Breast epithelium (tissue), 4 donors: ENCODE results near the gene KSR2. TPM values are rescaled to one million over a fixed set of nuclear protein-coding genes. Genes with fewer than 3 reads are reported as not detected.
"Not testable (repeated sequence)": the region's sequence is repeated elsewhere in the genome, so short reads cannot be mapped to it uniquely, and the experiment has no call there.

Experiments
- DNase-seq, 2 donors: peaks; one replicate each; pipeline ENCODE4 v3.0.0-alpha.2; 2019; ENCODE audit warnings: low spot score in 2 of 2
- H3K27ac ChIP-seq, 2 donors: fragments of 200-600 bp; sonication (generic) in 1 of 2; one replicate each; pipeline ENCODE4 v1.5.1; 2016 to 2019; ENCODE audit warnings: mild to moderate bottlenecking in 1 of 2
- H3K27me3 ChIP-seq, 2 donors: fragments of 200-600 bp; sonication (generic) in 1 of 2; one replicate each; pipeline versions ENCODE4 v1.5.1 to v1.6.0; 2017 to 2019; ENCODE audit warnings: control low read depth in 1 of 2, mild to moderate bottlenecking in 1 of 2
- H3K36me3 ChIP-seq: fragments of 200-600 bp; one replicate; pipeline ENCODE4 v1.5.1; 2019
- H3K4me1 ChIP-seq, 2 donors: fragments of 200-600 bp; sonication (generic); one replicate each; pipeline ENCODE4 v1.5.1; 2016 to 2019; ENCODE audit warnings: control low read depth in 1 of 2
- H3K4me3 ChIP-seq, 3 donors: fragments of 200-600 bp; sonication (generic); 1 replicate in 2 of 3; 2 replicates in 1 of 3; pipeline ENCODE4 v1.5.1; 2016 to 2019; ENCODE audit warnings: mild to moderate bottlenecking in 3 of 3, moderate library complexity in 2 of 3
- H3K9me3 ChIP-seq, 2 donors: fragments of 200-600 bp; sonication (generic) in 1 of 2; one replicate each; pipeline ENCODE4 v1.5.1; 2016 to 2019; ENCODE audit warnings: control low read depth in 1 of 2
- POLR2A ChIP-seq: fragments of 450-650 bp; IDR thresholded peaks from one replicate; pipeline ENCODE4 v1.6.1; 2016; ENCODE audit warnings: antibody characterized with exemption, mild to moderate bottlenecking, moderate library complexity
- POLR2AphosphoS5 ChIP-seq, 3 donors: sonication (generic); formaldehyde crosslinking; IDR thresholded peaks; one replicate each; pipeline ENCODE4 v1.6.1; 2017; ENCODE audit warnings: antibody characterized with exemption in 3 of 3
- intact Hi-C: fragments of 100-400 bp; cut with DNase I; formaldehyde crosslinking; loops from one replicate; pipeline ENCODE4 v1.15.1; 2023; ENCODE audit warnings: low total_unique reads
- total RNA-seq, 3 donors: library from RNA; depleted of rRNA; stranded (reverse); fragments of >200 nt; gene quantifications; one replicate each; pipeline ENCODE4 v1.1.0, GENCODE V29; 2016
- TF ChIP-seq, protein P1 (sequence below), 3 donors: fragments of 450-650 bp; IDR thresholded peaks; one replicate each; pipeline ENCODE4 v1.5.1; 2016 to 2017; ENCODE audit warnings: antibody characterized with exemption in 3 of 3, mild to moderate bottlenecking in 3 of 3, moderate library complexity in 3 of 3

The KSR2 gene
- total RNA-seq, 3 donors from 2014 or later, result under 0.01 to 1.9 (median 0.33) TPM

GRCh38 chr12:117640511-117640910, 328.3 kb downstream of the KSR2 start:
- no peak for DNase-seq
- Histone ChIP-seq H3K4me3 (no peak overlapping the region), H3K27ac (no peak overlapping the region), H3K27me3 (no peaks in the 10 kb centered on the region), H3K9me3 (peaks cover 7 to 10% of the 10 kb centered on the region in 2 donors), H3K36me3 (no peaks in the 10 kb centered on the region), H3K4me1 (no peaks in the 10 kb centered on the region)
- intact Hi-C loops, result no loop called here
- TF ChIP-seq POLR2AphosphoS5 (IDR thresholded peaks at IDR 0.05), result no peak

- DNase-seq, result no peak
- Histone ChIP-seq H3K4me1 (no peaks in the 10 kb centered on the region), H3K9me3 (no peaks in the 10 kb centered on the region), H3K36me3 (no peaks in the 10 kb centered on the region), H3K27me3 (no peaks in the 10 kb centered on the region), H3K27ac (no peak overlapping the region), H3K4me3 (no peak overlapping the region)
- TF ChIP-seq, protein P1, sequence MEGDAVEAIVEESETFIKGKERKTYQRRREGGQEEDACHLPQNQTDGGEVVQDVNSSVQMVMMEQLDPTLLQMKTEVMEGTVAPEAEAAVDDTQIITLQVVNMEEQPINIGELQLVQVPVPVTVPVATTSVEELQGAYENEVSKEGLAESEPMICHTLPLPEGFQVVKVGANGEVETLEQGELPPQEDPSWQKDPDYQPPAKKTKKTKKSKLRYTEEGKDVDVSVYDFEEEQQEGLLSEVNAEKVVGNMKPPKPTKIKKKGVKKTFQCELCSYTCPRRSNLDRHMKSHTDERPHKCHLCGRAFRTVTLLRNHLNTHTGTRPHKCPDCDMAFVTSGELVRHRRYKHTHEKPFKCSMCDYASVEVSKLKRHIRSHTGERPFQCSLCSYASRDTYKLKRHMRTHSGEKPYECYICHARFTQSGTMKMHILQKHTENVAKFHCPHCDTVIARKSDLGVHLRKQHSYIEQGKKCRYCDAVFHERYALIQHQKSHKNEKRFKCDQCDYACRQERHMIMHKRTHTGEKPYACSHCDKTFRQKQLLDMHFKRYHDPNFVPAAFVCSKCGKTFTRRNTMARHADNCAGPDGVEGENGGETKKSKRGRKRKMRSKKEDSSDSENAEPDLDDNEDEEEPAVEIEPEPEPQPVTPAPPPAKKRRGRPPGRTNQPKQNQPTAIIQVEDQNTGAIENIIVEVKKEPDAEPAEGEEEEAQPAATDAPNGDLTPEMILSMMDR (IDR thresholded peaks at IDR 0.05), result no peak
- TF ChIP-seq POLR2A (no peak), POLR2AphosphoS5 (IDR thresholded peaks at IDR 0.05) (no peak)
- intact Hi-C loops, result no loop called here
These were observed 339.3 kb downstream of the KSR2 start for GRCh38 chr12:117629454-117629853.

DNA sequence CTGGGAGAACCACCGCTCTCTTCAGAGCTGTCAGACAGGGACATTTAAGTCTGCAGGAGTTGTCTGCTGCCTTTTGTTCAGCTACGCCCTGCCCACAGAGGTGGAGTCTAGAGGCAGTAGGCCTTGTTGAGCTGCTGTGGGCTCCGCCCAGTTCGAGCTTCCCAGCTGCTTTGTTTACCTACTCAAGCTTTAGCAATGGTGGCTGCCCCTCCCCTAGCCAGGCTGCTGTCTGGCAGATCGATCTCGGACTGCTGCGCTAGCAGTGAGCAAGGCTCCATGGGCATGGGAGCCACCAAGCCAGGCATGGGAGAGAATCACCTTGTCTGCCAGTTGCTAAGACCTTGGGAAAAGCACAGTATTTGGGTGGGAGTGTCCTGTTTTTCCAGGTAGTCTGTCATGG, 340.1 kb downstream of the KSR2 start:
- DNase-seq, H3K36me3 ChIP-seq, intact Hi-C loops, H3K27me3 ChIP-seq, H3K27ac ChIP-seq, H3K4me1 ChIP-seq, H3K4me3 ChIP-seq, H3K9me3 ChIP-seq: not testable (repeated sequence)

DNA sequence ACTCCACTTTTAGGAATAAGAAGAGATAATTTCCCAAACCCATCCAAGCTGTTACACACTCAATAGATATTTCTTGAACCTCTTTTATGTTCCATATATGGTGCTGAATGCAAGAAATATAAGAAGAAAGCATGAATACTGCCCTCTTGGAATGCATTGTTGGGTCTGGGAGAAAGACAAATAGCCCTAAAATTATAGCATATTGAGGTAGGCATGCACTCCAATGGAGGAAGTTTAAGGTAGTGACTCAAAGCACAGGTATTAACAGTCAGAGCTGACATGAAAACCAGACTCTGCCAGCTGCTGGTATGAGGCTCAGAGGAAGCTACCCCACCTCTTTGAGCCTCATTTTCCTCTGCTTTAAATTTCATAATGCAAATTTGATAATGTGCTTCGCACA, 346.0 kb downstream of the KSR2 start:
- no peak for TF ChIP-seq POLR2A
- TF ChIP-seq, protein P1 (IDR thresholded peaks at IDR 0.05), result no peak
- TF ChIP-seq POLR2AphosphoS5 (IDR thresholded peaks at IDR 0.05), result no peak
- no peak for DNase-seq
- Histone ChIP-seq H3K9me3 (no peaks in the 10 kb centered on the region), H3K27me3 (no peaks in the 10 kb centered on the region), H3K4me1 (no peaks in the 10 kb centered on the region), H3K36me3 (no peaks in the 10 kb centered on the region), H3K27ac (no peak overlapping the region), H3K4me3 (no peak overlapping the region)
- intact Hi-C loops, result no loop called here

GRCh38 chr12:117622087-117622486, 346.7 kb downstream of the KSR2 start:
- Histone ChIP-seq H3K36me3 (no peaks in the 10 kb centered on the region), H3K4me1 (no peaks in the 10 kb centered on the region), H3K27me3 (no peaks in the 10 kb centered on the region), H3K4me3 (no peak overlapping the region), H3K9me3 (no peaks in the 10 kb centered on the region), H3K27ac (no peak overlapping the region)
- no peak for TF ChIP-seq POLR2A
- TF ChIP-seq POLR2AphosphoS5 (IDR thresholded peaks at IDR 0.05), result no peak
- TF ChIP-seq, protein P1 (IDR thresholded peaks at IDR 0.05), result no peak
- no peak for DNase-seq
- intact Hi-C loops, result no loop called here

DNA sequence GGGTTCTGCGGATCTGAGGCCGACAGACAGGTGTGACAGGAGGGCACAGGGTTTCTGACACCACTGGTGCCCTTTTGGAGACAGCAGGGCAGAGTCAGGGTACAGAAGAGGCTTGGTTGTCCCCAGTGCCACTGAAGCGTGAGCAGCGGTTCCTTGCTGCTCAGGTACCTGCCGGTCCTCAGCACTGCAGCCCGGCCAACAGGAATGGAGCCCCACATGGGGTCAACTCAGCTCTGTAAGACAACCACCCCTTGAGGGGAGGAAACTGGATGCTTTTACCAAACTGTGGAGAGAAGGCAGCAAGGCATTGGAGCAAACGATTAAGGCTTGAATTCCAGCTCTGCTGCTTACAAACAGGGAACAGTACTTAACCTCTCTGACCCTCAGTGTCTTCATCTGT, 361.0 kb downstream of the KSR2 start:
- TF ChIP-seq POLR2AphosphoS5 (IDR thresholded peaks at IDR 0.05), result no peak
- Histone ChIP-seq H3K27ac (no peak overlapping the region), H3K36me3 (no peaks in the 10 kb centered on the region), H3K4me1 (no peaks in the 10 kb centered on the region), H3K4me3 (no peak overlapping the region), H3K9me3 (no peaks in the 10 kb centered on the region), H3K27me3 (no peaks in the 10 kb centered on the region)
- intact Hi-C loops, result no loop called here
- DNase-seq, result no peak

DNA sequence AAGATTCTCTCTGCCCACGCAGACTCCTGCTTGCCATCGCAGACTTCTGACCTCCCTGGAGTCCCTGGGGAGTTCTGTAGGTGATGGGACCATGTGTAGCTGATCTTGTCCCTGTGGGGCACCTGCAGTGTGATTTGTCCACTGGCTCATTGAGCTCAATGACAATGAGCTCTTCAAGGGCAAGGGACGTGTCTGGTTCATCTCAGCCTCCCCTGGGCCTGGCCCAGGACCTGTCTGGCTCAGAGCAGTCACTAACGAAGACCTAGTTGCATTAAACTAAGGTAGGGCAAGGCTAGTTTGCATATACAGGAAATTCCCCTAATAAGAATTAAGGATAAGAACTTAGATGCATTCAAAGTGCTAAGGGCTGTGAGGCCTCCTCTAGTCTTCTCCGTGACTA, 361.8 kb downstream of the KSR2 start:
- no peak for DNase-seq
- Histone ChIP-seq H3K36me3 (no peaks in the 10 kb centered on the region), H3K4me1 (no peaks in the 10 kb centered on the region), H3K27ac (no peak overlapping the region), H3K27me3 (no peaks in the 10 kb centered on the region), H3K4me3 (no peak overlapping the region), H3K9me3 (no peaks in the 10 kb centered on the region)
- intact Hi-C loops, result no loop called here
- TF ChIP-seq, protein P1 (IDR thresholded peaks at IDR 0.05), result no peak
- TF ChIP-seq POLR2AphosphoS5 (IDR thresholded peaks at IDR 0.05), result no peak
- TF ChIP-seq POLR2A, result no peak
